ENCODE results near the gene S100A12. TPM values are rescaled to one million over a fixed set of nuclear protein-coding genes. Genes with fewer than 3 reads are reported as not detected.
"Not testable (repeated sequence)": the region's sequence is repeated elsewhere in the genome, so short reads cannot be mapped to it uniquely, and the experiment has no call there.

The S100A12 gene
- total and polyA plus RNA-seq, 9 of the 15 experiments (the other 6 are each of a cell fraction or from before 2014, with no cell fraction given), result not detected

- FAIRE-seq; H3K79me2 ChIP-seq (ENCODE audit: control insufficient read depth, insufficient read depth, low read length); CTCF ChIA-PET (ENCODE audit: low intra/inter-chr PET ratio); H3K9me1 ChIP-seq (ENCODE audit: control insufficient read depth, insufficient read depth, low read length); H3K36me3 ChIP-seq (ENCODE audit: control insufficient read depth, insufficient read depth, low read length); POLR2A ChIA-PET; intact Hi-C loops (cut with micrococcal nuclease); H3K9me3 ChIP-seq (replicated peaks; ENCODE audit: control insufficient read depth, insufficient read depth, low read depth, low read length); H3K4me3 ChIP-seq; in situ Hi-C loops (cut with MboI); BruUV-seq (replicated peaks); ATAC-seq; H3K27ac ChIP-seq (ENCODE audit: extremely low read depth, low read depth, low read length); H2AFZ ChIP-seq (ENCODE audit: low read depth, low read length); DNase-seq (ENCODE audit: extremely low read depth in 1 of 4, low spot score in 3 of 4); H3K9ac ChIP-seq (ENCODE audit: insufficient read depth in 1 of 2, low read depth in 2 of 2, low read length in 2 of 2); H3K4me2 ChIP-seq (ENCODE audit: insufficient read depth, low read length): not testable (repeated sequence)
- Histone ChIP-seq H3K27me3 (ENCODE audit: control insufficient read depth in 2 of 2, insufficient read depth in 2 of 2, low read length in 2 of 2) (peaks cover 3 to 15% of the 10 kb centered on the region in 2 experiments; a peak in 3 of 5 replicates), H4K20me1 (replicated peaks; ENCODE audit: control insufficient read depth, insufficient read depth, low read length) (peaks cover 18% of the 10 kb centered on the region), H3K4me1 (replicated peaks in 1 of 2; ENCODE audit: control insufficient read depth in 2 of 2, insufficient read depth in 2 of 2, low read length in 2 of 2) (peaks cover 30% of the 10 kb centered on the region in 2 experiments)
- 27% methylated on average over 14 of the region's 14 CpGs for WGBS (ENCODE audit: insufficient coverage, low coverage, missing lambda C conversion rate)
These were observed 28.4 kb downstream of the S100A12 start for GRCh38 chr1:153347049-153347448.

- BruUV-seq (replicated peaks), result no TSS peak
- H3K9ac ChIP-seq (ENCODE audit: insufficient read depth in 1 of 2, low read depth in 2 of 2, low read length in 2 of 2), result no peak overlapping the region
- H3K27me3 ChIP-seq (ENCODE audit: control insufficient read depth in 2 of 2, insufficient read depth in 2 of 2, low read length in 2 of 2), result peaks cover 3 to 15% of the 10 kb centered on the region in 2 experiments; a peak in 3 of 5 replicates
- ChIA-PET POLR2A (interaction anchor here (0.6 kb wide), 2 partner anchors 157 to 303 kb away, joined by 3 read pairs; no protein-coding TSS in a partner anchor), CTCF (ENCODE audit: low intra/inter-chr PET ratio) (no interaction called here)
- no peaks in the 10 kb centered on the region for H3K9me3 ChIP-seq (replicated peaks; ENCODE audit: control insufficient read depth, insufficient read depth, low read depth, low read length)
- FAIRE-seq, result no peak
- no peak overlapping the region for H2AFZ ChIP-seq (ENCODE audit: low read depth, low read length)
- H3K9me1 ChIP-seq (ENCODE audit: control insufficient read depth, insufficient read depth, low read length), result no peaks in the 10 kb centered on the region
- H3K4me3 ChIP-seq, result no peak overlapping the region
- H3K4me1 ChIP-seq (replicated peaks in 1 of 2; ENCODE audit: control insufficient read depth in 2 of 2, insufficient read depth in 2 of 2, low read length in 2 of 2), result peaks cover 33 to 39% of the 10 kb centered on the region in 2 experiments
- peaks cover 18% of the 10 kb centered on the region for H4K20me1 ChIP-seq (replicated peaks; ENCODE audit: control insufficient read depth, insufficient read depth, low read length)
- H3K36me3 ChIP-seq (ENCODE audit: control insufficient read depth, insufficient read depth, low read length), result no peaks in the 10 kb centered on the region
- ATAC-seq, result no peak
- no peak for DNase-seq (ENCODE audit: extremely low read depth in 1 of 4, low spot score in 3 of 4)
- in situ Hi-C loops (cut with MboI) (no loop called here), intact Hi-C loops (cut with micrococcal nuclease) (no loop called here)
- H3K79me2 ChIP-seq (ENCODE audit: control insufficient read depth, insufficient read depth, low read length), result no peaks in the 10 kb centered on the region
- H3K4me2 ChIP-seq (ENCODE audit: insufficient read depth, low read length), result no peak overlapping the region
- H3K27ac ChIP-seq (ENCODE audit: extremely low read depth, low read depth, low read length), result no peak overlapping the region
- 67% methylated on average over 6 of the region's 6 CpGs for WGBS (ENCODE audit: insufficient coverage, low coverage, missing lambda C conversion rate)
- no peak for TF ChIP-seq ZNF165 (CRISPR knock-in tag; IDR thresholded peaks at IDR 0.05; ENCODE audit: borderline replicate concordance)
- TF ChIP-seq ZFP30 (CRISPR knock-in tag; IDR thresholded peaks at IDR 0.05; ENCODE audit: borderline replicate concordance), result no peak
- TF ChIP-seq ZNF277 (CRISPR knock-in tag; IDR thresholded peaks at IDR 0.05; ENCODE audit: borderline replicate concordance), result no peak
- no peak for TF ChIP-seq CBFB (CRISPR knock-in tag; IDR thresholded peaks at IDR 0.05)
- no peak for TF ChIP-seq STAG1 (CRISPR knock-in tag; IDR thresholded peaks at IDR 0.05; ENCODE audit: borderline replicate concordance)
- TF ChIP-seq TSC22D4 (tag; IDR thresholded peaks at IDR 0.05), result no peak
- TF ChIP-seq KLF1 (tag; IDR thresholded peaks at IDR 0.05), result no peak
- TF ChIP-seq RBM17 (IDR thresholded peaks at IDR 0.05; ENCODE audit: borderline replicate concordance, low read depth, low read length), result no peak
- TF ChIP-seq ZBTB26 (CRISPR knock-in tag; IDR thresholded peaks at IDR 0.05), result no peak
- TF ChIP-seq ZC3H8 (IDR thresholded peaks at IDR 0.05), result no peak
These were observed 29.2 kb downstream of the S100A12 start for GRCh38 chr1:153346077-153346723.
